ENCODE measurements around the gene ADAMTS12. TPM values are rescaled to one million over a fixed set of nuclear protein-coding genes. Genes with fewer than 3 reads are reported as not detected.
A peak's percentile ranks its signal among the peaks of the same experiment; 100 is the strongest.

Gene ADAMTS12
- total RNA-seq, 1 donor from 2014 or later: 10.4 TPM

GRCh38 chr5:33841891-33842290 lies 49.9 kb downstream of the ADAMTS12 start:
- no peak for DNase-seq (ENCODE audit: low read depth, low spot score)
- no peak overlapping the region for H3K27ac Mint-ChIP-seq (ENCODE audit: unreplicated experiment)
- TF ChIP-seq, protein P1, sequence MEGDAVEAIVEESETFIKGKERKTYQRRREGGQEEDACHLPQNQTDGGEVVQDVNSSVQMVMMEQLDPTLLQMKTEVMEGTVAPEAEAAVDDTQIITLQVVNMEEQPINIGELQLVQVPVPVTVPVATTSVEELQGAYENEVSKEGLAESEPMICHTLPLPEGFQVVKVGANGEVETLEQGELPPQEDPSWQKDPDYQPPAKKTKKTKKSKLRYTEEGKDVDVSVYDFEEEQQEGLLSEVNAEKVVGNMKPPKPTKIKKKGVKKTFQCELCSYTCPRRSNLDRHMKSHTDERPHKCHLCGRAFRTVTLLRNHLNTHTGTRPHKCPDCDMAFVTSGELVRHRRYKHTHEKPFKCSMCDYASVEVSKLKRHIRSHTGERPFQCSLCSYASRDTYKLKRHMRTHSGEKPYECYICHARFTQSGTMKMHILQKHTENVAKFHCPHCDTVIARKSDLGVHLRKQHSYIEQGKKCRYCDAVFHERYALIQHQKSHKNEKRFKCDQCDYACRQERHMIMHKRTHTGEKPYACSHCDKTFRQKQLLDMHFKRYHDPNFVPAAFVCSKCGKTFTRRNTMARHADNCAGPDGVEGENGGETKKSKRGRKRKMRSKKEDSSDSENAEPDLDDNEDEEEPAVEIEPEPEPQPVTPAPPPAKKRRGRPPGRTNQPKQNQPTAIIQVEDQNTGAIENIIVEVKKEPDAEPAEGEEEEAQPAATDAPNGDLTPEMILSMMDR (conservative IDR thresholded peaks at IDR 0.05): no peak
- H3K9me3 Mint-ChIP-seq: no peaks in the 10 kb centered on the region
- no peaks in the 10 kb centered on the region for H3K27me3 Mint-ChIP-seq (ENCODE audit: low read depth)
- no peak overlapping the region for H3K4me3 Mint-ChIP-seq
- H3K4me1 Mint-ChIP-seq: peaks cover 3% of the 10 kb centered on the region
- no peaks in the 10 kb centered on the region for H3K36me3 Mint-ChIP-seq (ENCODE audit: low read depth)

- H3K27me3 Mint-ChIP-seq (ENCODE audit: low read depth): no peaks in the 10 kb centered on the region
- H3K27ac Mint-ChIP-seq (ENCODE audit: unreplicated experiment): peak overlapping the region; percentile 13
- DNase-seq (ENCODE audit: low read depth, low spot score): no peak
- H3K4me3 Mint-ChIP-seq: no peak overlapping the region
- H3K36me3 Mint-ChIP-seq (ENCODE audit: low read depth): no peaks in the 10 kb centered on the region
- TF ChIP-seq, protein P1 (conservative IDR thresholded peaks at IDR 0.05): no peak
- no peaks in the 10 kb centered on the region for H3K9me3 Mint-ChIP-seq
- H3K4me1 Mint-ChIP-seq: peaks cover 3% of the 10 kb centered on the region
Measured at GRCh38 chr5:33840927-33841547, 50.8 kb downstream of the ADAMTS12 start.

- no peaks in the 10 kb centered on the region for H3K27me3 Mint-ChIP-seq (ENCODE audit: low read depth)
Measured at GRCh38 chr5:33837301-33837700, 54.5 kb downstream of the ADAMTS12 start.

DNA sequence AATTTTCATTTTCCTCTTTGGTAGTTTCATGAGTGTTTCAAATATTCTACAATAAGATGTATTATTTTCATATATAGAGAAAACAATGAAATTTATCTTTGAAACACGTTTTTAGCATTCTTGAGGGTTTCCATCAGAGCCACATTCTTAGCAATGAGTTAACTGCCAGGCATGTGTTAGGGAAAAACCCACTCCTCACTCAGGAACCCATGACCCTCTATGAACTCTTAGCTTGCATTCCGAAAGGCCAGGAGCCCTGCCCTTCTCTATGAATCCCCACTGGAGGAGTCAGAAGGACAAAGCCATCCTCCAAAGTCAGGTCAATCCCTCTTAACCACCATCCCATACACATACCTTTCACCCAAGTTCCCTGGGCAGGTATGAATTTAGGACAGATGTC lies 57.5 kb downstream of the ADAMTS12 start:
- no peak for DNase-seq (ENCODE audit: low read depth, low spot score)
- Mint-ChIP-seq H3K27ac (ENCODE audit: unreplicated experiment) (no peak overlapping the region), H3K4me1 (peaks cover 7% of the 10 kb centered on the region), H3K36me3 (ENCODE audit: low read depth) (no peaks in the 10 kb centered on the region), H3K27me3 (ENCODE audit: low read depth) (no peaks in the 10 kb centered on the region), H3K9me3 (peaks cover 2% of the 10 kb centered on the region), H3K4me3 (no peak overlapping the region)
- TF ChIP-seq, protein P1 (conservative IDR thresholded peaks at IDR 0.05): no peak

More at GRCh38 chr5:33837301-33837700, 54.5 kb downstream of the ADAMTS12 start:
- peaks cover 2% of the 10 kb centered on the region for H3K9me3 Mint-ChIP-seq
- peaks cover 3% of the 10 kb centered on the region for H3K4me1 Mint-ChIP-seq
- TF ChIP-seq, protein P1 (conservative IDR thresholded peaks at IDR 0.05): no peak
- no peak for DNase-seq (ENCODE audit: low read depth, low spot score)
- no peaks in the 10 kb centered on the region for H3K36me3 Mint-ChIP-seq (ENCODE audit: low read depth)
- no peak overlapping the region for H3K4me3 Mint-ChIP-seq
- no peak overlapping the region for H3K27ac Mint-ChIP-seq (ENCODE audit: unreplicated experiment)

DNA sequence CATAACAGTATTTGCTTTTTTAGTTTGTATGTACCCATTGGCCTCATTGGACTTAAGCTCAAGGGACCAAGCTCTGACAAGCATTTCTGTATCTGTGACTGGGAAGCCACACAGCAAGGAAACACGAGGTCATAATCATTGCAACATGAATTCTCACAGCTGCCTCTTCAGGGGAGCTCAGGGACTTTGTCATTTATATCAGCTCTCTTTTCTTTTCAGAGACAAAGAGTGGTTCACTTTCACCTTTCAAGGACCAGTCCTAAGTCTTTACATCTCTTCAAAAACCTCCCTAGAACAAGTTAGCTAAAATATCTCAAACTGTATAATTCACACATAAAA lies 58.6 kb downstream of the ADAMTS12 start:
- Mint-ChIP-seq H3K27me3 (ENCODE audit: low read depth) (no peaks in the 10 kb centered on the region), H3K9me3 (peaks cover 2% of the 10 kb centered on the region), H3K27ac (ENCODE audit: unreplicated experiment) (no peak overlapping the region), H3K36me3 (ENCODE audit: low read depth) (no peaks in the 10 kb centered on the region), H3K4me1 (peaks cover 17% of the 10 kb centered on the region), H3K4me3 (no peak overlapping the region)
- TF ChIP-seq, protein P1 (conservative IDR thresholded peaks at IDR 0.05): no peak
- no peak for DNase-seq (ENCODE audit: low read depth, low spot score)

All from neural crest cell (in vitro differentiated cells).